NB4 (cell line): Measurements from ENCODE around the gene LRIT2.

Experiments
- POLR2A ChIP-seq: IDR thresholded peaks from 2 replicates; pipeline ENCODE4 v1.6.1; 2011; ENCODE audit warnings: mild to moderate bottlenecking; ENCODE audit not compliant: insufficient read length; ENCODE audit errors: extremely low read depth
- TF ChIP-seq, protein P1 (sequence below): IDR thresholded peaks from one replicate; pipeline ENCODE4 v1.5.1; 2012; ENCODE audit warnings: low read depth, low read length

DNA sequence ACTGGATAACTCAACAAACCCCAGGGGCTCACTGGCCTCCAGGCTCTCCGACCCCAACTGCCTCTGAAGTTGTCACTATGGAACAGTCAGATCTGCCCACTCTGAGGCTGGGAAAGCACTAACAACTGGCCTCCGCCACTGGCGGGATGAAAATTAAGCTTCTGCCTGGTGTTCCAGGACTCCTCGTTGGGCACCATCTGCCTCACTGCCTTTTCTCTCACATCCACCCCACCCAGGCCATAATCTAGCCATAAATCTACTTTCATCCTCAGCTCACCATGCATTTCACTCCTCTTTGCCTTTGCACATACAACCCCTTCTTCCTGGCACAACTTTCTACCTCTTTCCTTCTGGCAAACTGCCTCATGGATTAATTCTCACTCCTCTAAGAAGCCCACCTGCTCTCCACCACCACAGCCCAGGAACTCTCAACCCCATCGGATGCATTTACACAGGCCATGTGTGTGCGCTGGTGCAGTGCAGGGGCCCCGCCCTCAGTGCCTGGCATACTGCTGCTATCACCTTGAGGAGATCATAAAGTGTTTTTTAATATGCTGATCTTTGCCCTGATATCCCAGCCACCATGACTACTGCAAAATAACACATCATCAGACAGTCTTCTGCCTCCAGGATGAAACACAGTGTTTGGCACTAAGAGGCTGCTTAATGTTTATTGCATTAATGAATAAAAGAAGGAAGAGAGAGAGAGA is 27.0 kb downstream of the LRIT2 start:
- TF ChIP-seq, protein P1, sequence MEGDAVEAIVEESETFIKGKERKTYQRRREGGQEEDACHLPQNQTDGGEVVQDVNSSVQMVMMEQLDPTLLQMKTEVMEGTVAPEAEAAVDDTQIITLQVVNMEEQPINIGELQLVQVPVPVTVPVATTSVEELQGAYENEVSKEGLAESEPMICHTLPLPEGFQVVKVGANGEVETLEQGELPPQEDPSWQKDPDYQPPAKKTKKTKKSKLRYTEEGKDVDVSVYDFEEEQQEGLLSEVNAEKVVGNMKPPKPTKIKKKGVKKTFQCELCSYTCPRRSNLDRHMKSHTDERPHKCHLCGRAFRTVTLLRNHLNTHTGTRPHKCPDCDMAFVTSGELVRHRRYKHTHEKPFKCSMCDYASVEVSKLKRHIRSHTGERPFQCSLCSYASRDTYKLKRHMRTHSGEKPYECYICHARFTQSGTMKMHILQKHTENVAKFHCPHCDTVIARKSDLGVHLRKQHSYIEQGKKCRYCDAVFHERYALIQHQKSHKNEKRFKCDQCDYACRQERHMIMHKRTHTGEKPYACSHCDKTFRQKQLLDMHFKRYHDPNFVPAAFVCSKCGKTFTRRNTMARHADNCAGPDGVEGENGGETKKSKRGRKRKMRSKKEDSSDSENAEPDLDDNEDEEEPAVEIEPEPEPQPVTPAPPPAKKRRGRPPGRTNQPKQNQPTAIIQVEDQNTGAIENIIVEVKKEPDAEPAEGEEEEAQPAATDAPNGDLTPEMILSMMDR = no peak
- no peak for TF ChIP-seq POLR2A
